Urinary bladder (tissue), 4 donors: ENCODE results near the gene KCNIP4. TPM values are rescaled to one million over a fixed set of nuclear protein-coding genes. Genes with fewer than 3 reads are reported as not detected.

Source experiments
- DNase-seq: peaks from one replicate; pipeline ENCODE4 v3.0.0-alpha.2; 2015; ENCODE audit errors: extremely low spot score
- H3K27ac ChIP-seq: one replicate; pipeline ENCODE4 v1.5.1; 2013; ENCODE audit warnings: low read depth, mild to moderate bottlenecking, moderate library complexity
- H3K36me3 ChIP-seq: one replicate; pipeline ENCODE4 v1.6.1; 2013; ENCODE audit warnings: mild to moderate bottlenecking, moderate library complexity; ENCODE audit not compliant: insufficient read depth
- H3K4me1 ChIP-seq: one replicate; pipeline ENCODE4 v1.6.1; 2013; ENCODE audit warnings: mild to moderate bottlenecking, moderate library complexity; ENCODE audit not compliant: insufficient read depth
- H3K4me3 ChIP-seq: one replicate; pipeline ENCODE4 v1.5.1; 2013; ENCODE audit warnings: low read depth, low read length
- WGBS: extraction: QIAGEN DNeasy Blood & Tissue Kit; methylation state at CpG from one replicate; pipeline ENCODE4 v1.1.7; 2013; 5-methylcytosine and 5-hydroxymethylcytosine counted together
- polyA plus RNA-seq: library from polyadenylated mRNA; stranded (reverse); fragments of 200-250 nt; gene quantifications from one replicate; pipeline ENCODE4 v1.2.3, GENCODE V29; 2013
- total RNA-seq: library from RNA; depleted of rRNA; stranded (reverse); fragments of >200 nt; gene quantifications from one replicate; pipeline ENCODE4 v1.2.3, GENCODE V29; 2014
- donor health status: healthy with polysubstance abuse.
- donor health status: healthy.

Gene KCNIP4
- total and polyA plus RNA-seq, 2 donors = 4.9 to 23.5 TPM

GRCh38 chr4:21710179-21710835 lies 238.3 kb downstream of the KCNIP4 start:
- DNase-seq = no peak
- no peaks in the 10 kb centered on the region for H3K4me1 ChIP-seq
- no peaks in the 10 kb centered on the region for H3K36me3 ChIP-seq

GRCh38 chr4:21709761-21710160 lies 238.8 kb downstream of the KCNIP4 start:
- Histone ChIP-seq H3K36me3 (no peaks in the 10 kb centered on the region), H3K4me1 (no peaks in the 10 kb centered on the region), H3K27ac (no peak overlapping the region), H3K4me3 (no peak overlapping the region)
- DNase-seq = no peak

More at GRCh38 chr4:21710179-21710835, 238.3 kb downstream of the KCNIP4 start:
- Histone ChIP-seq H3K27ac (no peak overlapping the region), H3K4me3 (no peak overlapping the region)
- WGBS = 80% methylated on average over 6 of the region's 6 CpGs

- DNase-seq = no peak
- Histone ChIP-seq H3K36me3 (no peaks in the 10 kb centered on the region), H3K4me1 (no peaks in the 10 kb centered on the region), H3K4me3 (no peak overlapping the region), H3K27ac (no peak overlapping the region)
- 73% methylated on average over 1 of the region's 1 CpG for WGBS
Measured at GRCh38 chr4:21709031-21709430, 239.5 kb downstream of the KCNIP4 start.

- no peak for DNase-seq
- 69% methylated on average over 4 of the region's 4 CpGs for WGBS
- no peaks in the 10 kb centered on the region for H3K4me1 ChIP-seq
- no peak overlapping the region for H3K27ac ChIP-seq
- no peaks in the 10 kb centered on the region for H3K36me3 ChIP-seq
- no peak overlapping the region for H3K4me3 ChIP-seq
Measured at GRCh38 chr4:21699446-21699845, 249.1 kb downstream of the KCNIP4 start.

- DNase-seq = no peak
- Histone ChIP-seq H3K4me3 (no peak overlapping the region), H3K36me3 (no peaks in the 10 kb centered on the region), H3K27ac (no peak overlapping the region), H3K4me1 (no peaks in the 10 kb centered on the region)
- WGBS = 47% methylated on average over 10 of the region's 10 CpGs
Measured at GRCh38 chr4:21697583-21697982, 251.0 kb downstream of the KCNIP4 start.

GRCh38 chr4:21695141-21695540 lies 253.4 kb downstream of the KCNIP4 start:
- 29% methylated on average over 4 of the region's 4 CpGs for WGBS
- no peaks in the 10 kb centered on the region for H3K36me3 ChIP-seq
- H3K27ac ChIP-seq = no peak overlapping the region
- no peak for DNase-seq
- no peaks in the 10 kb centered on the region for H3K4me1 ChIP-seq
- no peak overlapping the region for H3K4me3 ChIP-seq

GRCh38 chr4:21692241-21692640 lies 256.3 kb downstream of the KCNIP4 start:
- Histone ChIP-seq H3K36me3 (no peaks in the 10 kb centered on the region), H3K4me1 (no peaks in the 10 kb centered on the region), H3K27ac (no peak overlapping the region), H3K4me3 (no peak overlapping the region)
- 14% methylated on average over 1 of the region's 1 CpG for WGBS
- DNase-seq = no peak

GRCh38 chr4:21688596-21689265 lies 259.8 kb downstream of the KCNIP4 start:
- H3K36me3 ChIP-seq = no peaks in the 10 kb centered on the region
- 23% methylated on average over 3 of the region's 3 CpGs for whole genome bisulfite sequencing
- no peak for DNase-seq
- H3K4me3 ChIP-seq = no peak overlapping the region
- no peaks in the 10 kb centered on the region for H3K4me1 ChIP-seq
- H3K27ac ChIP-seq = no peak overlapping the region

GRCh38 chr4:21685911-21686310 lies 262.7 kb downstream of the KCNIP4 start:
- Histone ChIP-seq H3K4me1 (no peaks in the 10 kb centered on the region), H3K27ac (no peak overlapping the region), H3K36me3 (no peaks in the 10 kb centered on the region), H3K4me3 (no peak overlapping the region)
- 56% methylated on average over 1 of the region's 1 CpG for WGBS
- DNase-seq = no peak

GRCh38 chr4:21680326-21680898 lies 268.2 kb downstream of the KCNIP4 start:
- no peak overlapping the region for H3K27ac ChIP-seq
- no peak overlapping the region for H3K4me3 ChIP-seq
- 94% methylated on average over 2 of the region's 2 CpGs for WGBS
- H3K36me3 ChIP-seq = no peaks in the 10 kb centered on the region
- no peak for DNase-seq
- H3K4me1 ChIP-seq = no peaks in the 10 kb centered on the region

GRCh38 chr4:21678711-21679110 lies 269.9 kb downstream of the KCNIP4 start:
- 48% methylated on average over 3 of the region's 3 CpGs for WGBS
- no peaks in the 10 kb centered on the region for H3K36me3 ChIP-seq
- no peaks in the 10 kb centered on the region for H3K4me1 ChIP-seq
- no peak for DNase-seq
- H3K4me3 ChIP-seq = no peak overlapping the region
- no peak overlapping the region for H3K27ac ChIP-seq

- DNase-seq = no peak
- Histone ChIP-seq H3K4me1 (no peaks in the 10 kb centered on the region), H3K4me3 (no peak overlapping the region), H3K36me3 (no peaks in the 10 kb centered on the region), H3K27ac (no peak overlapping the region)
Measured at GRCh38 chr4:21677173-21677572, 271.4 kb downstream of the KCNIP4 start.

GRCh38 chr4:21664355-21664754 lies 284.2 kb downstream of the KCNIP4 start:
- no peaks in the 10 kb centered on the region for H3K4me1 ChIP-seq
- 23% methylated on average over 2 of the region's 2 CpGs for WGBS
- no peak for DNase-seq
- H3K36me3 ChIP-seq = no peaks in the 10 kb centered on the region
- no peak overlapping the region for H3K4me3 ChIP-seq
- no peak overlapping the region for H3K27ac ChIP-seq

GRCh38 chr4:21656832-21657231 lies 291.7 kb downstream of the KCNIP4 start:
- Histone ChIP-seq H3K4me3 (no peak overlapping the region), H3K4me1 (no peaks in the 10 kb centered on the region), H3K27ac (no peak overlapping the region), H3K36me3 (no peaks in the 10 kb centered on the region)
- 54% methylated on average over 2 of the region's 2 CpGs for WGBS
- no peak for DNase-seq
